GM13976 (cell line): ENCODE results near the gene IRS2.

ENCODE experiments used
- DNase-seq: peaks from one replicate; pipeline ENCODE4 v3.0.0; 2012; ENCODE audit warnings: low spot score
- in situ Hi-C: fragments of 300-500 bp; cut with MboI; formaldehyde crosslinking; loops from one replicate; pipeline ENCODE4 v1.12.0; 2022; ENCODE audit warnings: low sequenced_read_pairs, mixed read lengths, inconsistent platforms; ENCODE audit not compliant: unreplicated experiment
- TF ChIP-seq, protein P1 (sequence below): IDR thresholded peaks from 2 replicates; pipeline ENCODE4 v1.5.1; 2012; ENCODE audit warnings: borderline replicate concordance, mild to moderate bottlenecking; ENCODE audit not compliant: insufficient read depth; ENCODE audit errors: extremely low read depth, missing control alignments, control extremely low read depth

Gene IRS2

GRCh38 chr13:109717686-109718085 lies 68.7 kb downstream of the IRS2 start:
- DNase-seq, result no peak
- TF ChIP-seq, protein P1, sequence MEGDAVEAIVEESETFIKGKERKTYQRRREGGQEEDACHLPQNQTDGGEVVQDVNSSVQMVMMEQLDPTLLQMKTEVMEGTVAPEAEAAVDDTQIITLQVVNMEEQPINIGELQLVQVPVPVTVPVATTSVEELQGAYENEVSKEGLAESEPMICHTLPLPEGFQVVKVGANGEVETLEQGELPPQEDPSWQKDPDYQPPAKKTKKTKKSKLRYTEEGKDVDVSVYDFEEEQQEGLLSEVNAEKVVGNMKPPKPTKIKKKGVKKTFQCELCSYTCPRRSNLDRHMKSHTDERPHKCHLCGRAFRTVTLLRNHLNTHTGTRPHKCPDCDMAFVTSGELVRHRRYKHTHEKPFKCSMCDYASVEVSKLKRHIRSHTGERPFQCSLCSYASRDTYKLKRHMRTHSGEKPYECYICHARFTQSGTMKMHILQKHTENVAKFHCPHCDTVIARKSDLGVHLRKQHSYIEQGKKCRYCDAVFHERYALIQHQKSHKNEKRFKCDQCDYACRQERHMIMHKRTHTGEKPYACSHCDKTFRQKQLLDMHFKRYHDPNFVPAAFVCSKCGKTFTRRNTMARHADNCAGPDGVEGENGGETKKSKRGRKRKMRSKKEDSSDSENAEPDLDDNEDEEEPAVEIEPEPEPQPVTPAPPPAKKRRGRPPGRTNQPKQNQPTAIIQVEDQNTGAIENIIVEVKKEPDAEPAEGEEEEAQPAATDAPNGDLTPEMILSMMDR, result no peak
- in situ Hi-C loops, result no loop called here

DNA sequence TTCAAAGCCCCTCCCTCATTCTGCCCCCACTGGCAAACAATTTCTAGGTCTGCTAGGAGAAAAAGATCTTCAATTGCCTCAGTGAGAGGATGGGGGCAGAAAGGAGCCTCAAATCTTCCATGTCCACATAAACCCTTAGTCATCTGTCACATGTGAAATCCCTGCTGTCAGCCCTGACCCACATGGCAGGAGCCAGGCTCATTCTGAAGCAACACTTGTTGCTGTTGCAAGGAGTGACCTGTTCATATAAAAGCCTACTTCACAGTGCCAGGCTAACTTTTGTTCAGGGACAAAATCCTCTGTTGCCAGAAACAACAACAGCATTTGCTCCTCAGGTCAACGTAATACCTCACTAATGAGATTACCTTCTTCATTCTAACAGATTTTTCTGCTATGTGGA lies 70.5 kb downstream of the IRS2 start:
- no peak for DNase-seq
- in situ Hi-C loops, result no loop called here
- TF ChIP-seq, protein P1, result no peak

DNA sequence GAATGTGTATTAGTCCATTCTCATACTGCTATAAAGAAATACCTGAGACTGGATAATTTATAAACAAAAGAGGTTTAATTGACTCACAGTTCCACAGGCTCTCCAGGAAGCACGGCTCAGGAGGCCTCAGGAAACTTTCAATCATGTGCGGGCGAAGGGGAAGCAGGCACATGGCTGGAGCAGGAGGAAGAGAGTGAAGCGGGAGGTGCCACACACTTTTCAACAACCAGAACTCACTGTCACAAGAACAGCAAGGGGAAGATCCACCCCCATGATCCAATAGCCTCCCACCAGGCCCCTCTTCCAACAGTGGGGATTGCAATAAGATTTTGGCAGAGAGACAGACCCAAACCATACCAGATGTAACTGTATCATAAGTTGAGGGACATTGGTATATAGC lies 72.7 kb downstream of the IRS2 start:
- no peak for DNase-seq
- TF ChIP-seq, protein P1, result no peak
- in situ Hi-C loops, result no loop called here

DNA sequence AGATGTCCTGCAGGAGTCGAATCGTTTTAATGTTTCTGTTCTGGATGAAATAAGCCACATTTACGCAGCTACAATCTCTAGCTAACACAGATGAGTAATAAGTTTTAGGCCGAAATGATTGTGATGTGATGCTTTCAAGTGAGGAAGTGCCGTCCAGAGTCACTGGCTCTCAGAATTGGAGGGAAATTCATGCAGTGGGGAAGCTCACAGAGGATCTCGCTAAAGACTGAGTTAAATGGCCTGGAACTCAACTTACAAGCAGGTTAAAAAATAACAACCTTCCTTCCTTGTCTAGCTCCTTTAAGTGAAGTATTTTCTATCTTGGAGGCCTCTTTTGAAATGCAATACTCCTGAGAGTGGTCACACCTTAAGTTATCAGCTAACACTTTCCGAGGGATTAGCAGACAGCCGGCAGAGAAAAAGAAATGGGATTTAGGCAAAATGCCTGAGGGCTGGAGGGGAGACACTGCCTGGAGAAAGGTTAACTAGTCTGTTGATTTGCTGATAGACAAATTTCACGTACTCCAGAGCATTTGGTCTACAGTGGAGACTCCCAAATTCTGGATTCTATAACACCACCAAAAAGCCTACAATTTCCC lies 74.2 kb downstream of the IRS2 start:
- TF ChIP-seq, protein P1, result no peak
- DNase-seq, result no peak
- in situ Hi-C loops, result no loop called here

GRCh38 chr13:109707742-109708617 lies 78.4 kb downstream of the IRS2 start:
- DNase-seq, result no peak
- TF ChIP-seq, protein P1, result no peak
- in situ Hi-C loops, result no loop called here

- no peak for DNase-seq
- TF ChIP-seq, protein P1, result no peak
- in situ Hi-C loops, result no loop called here
Observed at GRCh38 chr13:109707044-109707741, 79.2 kb downstream of the IRS2 start.
